HepG2 (cell line): ENCODE measurements around the gene TSC22D1.

Experiments used
- CTCF ChIP-seq: sonication (generic); formaldehyde crosslinking; IDR thresholded peaks from 2 replicates; pipeline ENCODE4 v1.5.0; 2020; ENCODE audit warnings: mild to moderate bottlenecking, missing genetic modification reagents, moderate library complexity
- DPF2 ChIP-seq: sonication (generic); formaldehyde crosslinking; IDR thresholded peaks from 2 replicates; pipeline ENCODE4 v1.4.0; 2020; ENCODE audit warnings: mild to moderate bottlenecking, low read depth, missing genetic modification reagents, borderline replicate concordance
- FOXM1 ChIP-seq: sonication (generic); formaldehyde crosslinking; IDR thresholded peaks from 2 replicates; pipeline ENCODE4 v1.5.0; 2020; ENCODE audit warnings: missing genetic modification reagents
- MYNN ChIP-seq: sonication (generic); formaldehyde crosslinking; IDR thresholded peaks from 2 replicates; pipeline ENCODE4 v1.4.0; 2020; ENCODE audit warnings: mild to moderate bottlenecking, low read depth, missing genetic modification reagents
- NFE2L2 ChIP-seq: fragments of 150-350 bp; IDR thresholded peaks from 2 replicates; pipeline ENCODE4 v1.6.1; 2014; ENCODE audit warnings: low read length
- POLR2A ChIP-seq, 2 experiments: IDR thresholded peaks; 2 replicates each; pipeline ENCODE4 v1.6.1; 2011; ENCODE audit warnings: low read depth in 2 of 2, low read length in 2 of 2, mild to moderate bottlenecking in 1 of 2, moderate library complexity in 1 of 2; ENCODE audit not compliant: insufficient read depth in 1 of 2
- RELA ChIP-seq: sonication (generic); formaldehyde crosslinking; IDR thresholded peaks from 2 replicates; pipeline ENCODE4 v1.4.0; 2020; ENCODE audit warnings: missing genetic modification reagents
- SNRNP70 ChIP-seq: fragments of 200-400 bp; formaldehyde crosslinking; IDR thresholded peaks from 2 replicates; pipeline ENCODE4 v1.6.1; 2017; ENCODE audit warnings: mild to moderate bottlenecking, low read depth, low read length, moderate library complexity
- SP2 ChIP-seq: sonication (generic); formaldehyde crosslinking; IDR thresholded peaks from 2 replicates; pipeline ENCODE4 v1.5.1; 2020; ENCODE audit warnings: mild to moderate bottlenecking, missing genetic modification reagents
- SRSF9 ChIP-seq: fragments of 200-400 bp; formaldehyde crosslinking; IDR thresholded peaks from 2 replicates; pipeline ENCODE4 v1.6.1; 2018; ENCODE audit warnings: borderline replicate concordance, mild to moderate bottlenecking, low read depth, low read length; ENCODE audit not compliant: insufficient read depth, poor library complexity, severe bottlenecking
- ZFX ChIP-seq: sonication (generic); formaldehyde crosslinking; IDR thresholded peaks from 2 replicates; pipeline ENCODE4 v1.4.0; 2020; ENCODE audit warnings: mild to moderate bottlenecking, low read depth, missing genetic modification reagents, moderate library complexity
- ZNF678 ChIP-seq: sonication (generic); formaldehyde crosslinking; IDR thresholded peaks from 2 replicates; pipeline ENCODE4 v1.4.0; 2020; ENCODE audit warnings: mild to moderate bottlenecking, missing genetic modification reagents
- ZSCAN20 ChIP-seq: sonication (generic); formaldehyde crosslinking; IDR thresholded peaks from 2 replicates; pipeline ENCODE4 v1.4.0; 2020; ENCODE audit warnings: missing genetic modification reagents, mild to moderate bottlenecking, borderline replicate concordance

DNA sequence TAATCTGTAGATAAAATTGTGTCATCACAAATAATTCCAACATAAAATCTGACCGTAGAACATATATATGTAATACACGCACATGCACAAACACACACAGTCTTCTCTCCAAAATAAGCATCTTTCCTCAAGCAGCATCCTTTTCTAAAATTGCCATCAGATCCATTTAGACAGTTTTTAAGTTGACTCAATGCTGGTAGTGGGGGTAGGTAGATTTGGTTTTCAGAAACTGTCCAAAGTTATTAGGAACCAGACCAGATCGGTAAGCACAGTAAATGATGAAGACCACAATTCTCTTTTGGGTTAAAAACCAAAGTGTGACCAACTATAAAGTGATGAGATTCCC lies 137.9 kb downstream of the TSC22D1 start:
- no peak for TF ChIP-seq DPF2 (CRISPR knock-in tag)
- no peak for TF ChIP-seq NFE2L2
- no peak for TF ChIP-seq CTCF (CRISPR knock-in tag)
- TF ChIP-seq POLR2A (IDR thresholded peaks at IDR 0.05; ENCODE audit: insufficient read depth in 1 of 2, low read depth in 2 of 2, low read length in 2 of 2) = no peak
- no peak for TF ChIP-seq ZFX (CRISPR knock-in tag)
- no peak for TF ChIP-seq FOXM1 (CRISPR knock-in tag)
- TF ChIP-seq ZNF678 (CRISPR knock-in tag) = no peak
- TF ChIP-seq SP2 = no peak
- no peak for TF ChIP-seq MYNN (CRISPR knock-in tag)
- no peak for TF ChIP-seq SNRNP70
- TF ChIP-seq RELA = no peak
- TF ChIP-seq ZSCAN20 (CRISPR knock-in tag) = no peak
- TF ChIP-seq SRSF9 = no peak
